SK-N-SH (cell line): ENCODE data around the gene STAB1. TPM values are rescaled to one million over a fixed set of nuclear protein-coding genes. Genes with fewer than 3 reads are reported as not detected.

Experiments
- CTCF ChIA-PET: fragments of 300-600, 350-600 bp; formaldehyde crosslinking; extraction: SDS; loops from one replicate; lab custom pipeline; 2021; lab: Yijun Ruan, JAX
- POLR2A ChIA-PET: fragments of 350-600 bp; sonication (Branson Sonifier 250); formaldehyde crosslinking; extraction: SDS; loops from one replicate; lab custom pipeline; 2020; ENCODE audit warnings: antibody characterized with exemption, inconsistent platforms; lab: Yijun Ruan, JAX
- DNase-seq: peaks from one replicate; pipeline ENCODE4 v3.0.0; 2012
- H2AFZ ChIP-seq: fragments of 200-600 bp; sonication (generic); 2 replicates; pipeline ENCODE4 v1.8.1; 2016; ENCODE audit warnings: antibody characterized with exemption, mild to moderate bottlenecking, low read depth
- H3F3A ChIP-seq: fragments of 200-600 bp; sonication (generic); replicated peaks from 2 replicates; pipeline ENCODE3; 2016; ENCODE audit warnings: antibody characterized with exemption, mild to moderate bottlenecking; ENCODE audit not compliant: insufficient read depth
- H3K27ac ChIP-seq, 2 experiments: fragments of 200-500 bp in 1 of 2; fragments of 200-600 bp in 1 of 2; sonication (Bioruptor generic) in 1 of 2; sonication (generic), shearing (Covaris generic) in 1 of 2; 2 replicates each; pipeline versions ENCODE4 v1.5.1 to v1.6.1; 2014 to 2016; ENCODE audit warnings: low read depth in 2 of 2, inconsistent platforms in 1 of 2, low read length in 1 of 2, mild to moderate bottlenecking in 1 of 2, mixed read lengths in 1 of 2
- H3K27me3 ChIP-seq: fragments of 200-600 bp; sonication (generic), shearing (Covaris generic); 2 replicates; pipeline ENCODE4 v1.6.1; 2016; ENCODE audit warnings: mixed run types; ENCODE audit not compliant: insufficient read depth
- H3K36me3 ChIP-seq, 2 experiments: fragments of 200-500 bp in 1 of 2; fragments of 200-600 bp in 1 of 2; sonication (Bioruptor generic) in 1 of 2; sonication (generic) in 1 of 2; replicated peaks in 1 of 2; 2 replicates each; pipeline versions ENCODE3 to v1.5.1; 2014 to 2016; ENCODE audit warnings: low read length in 1 of 2, mild to moderate bottlenecking in 1 of 2; ENCODE audit not compliant: insufficient read depth in 2 of 2, control insufficient read depth in 1 of 2
- H3K4me1 ChIP-seq, 2 experiments: fragments of 200-500 bp in 1 of 2; fragments of 200-600 bp in 1 of 2; sonication (Bioruptor generic) in 1 of 2; sonication (generic), shearing (Covaris generic) in 1 of 2; 2 replicates each; pipeline versions ENCODE4 v1.5.1 to v1.6.1; 2014 to 2016; ENCODE audit warnings: low read depth in 1 of 2, low read length in 1 of 2, mixed run types in 1 of 2; ENCODE audit not compliant: insufficient read depth in 2 of 2, control insufficient read depth in 1 of 2
- H3K4me2 ChIP-seq: fragments of 200-600 bp; sonication (generic), shearing (Covaris generic); 2 replicates; pipeline ENCODE4 v1.6.1; 2017; ENCODE audit warnings: mixed run types
- H3K4me3 ChIP-seq, 2 experiments: fragments of 200-500 bp in 1 of 2; fragments of 200-600 bp in 1 of 2; sonication (Bioruptor generic) in 1 of 2; sonication (generic), shearing (Covaris generic) in 1 of 2; 2 replicates each; pipeline versions ENCODE4 v1.5.1 to v1.8.1; 2014 to 2016; ENCODE audit warnings: low read depth in 2 of 2, inconsistent platforms in 1 of 2, low read length in 1 of 2, mild to moderate bottlenecking in 1 of 2, mixed read lengths in 1 of 2, moderate library complexity in 1 of 2
- H3K79me2 ChIP-seq: fragments of 200-600 bp; sonication (generic); 2 replicates; pipeline ENCODE4 v1.8.1; 2017; ENCODE audit warnings: mild to moderate bottlenecking; ENCODE audit not compliant: insufficient read depth
- H3K9ac ChIP-seq: fragments of 200-600 bp; sonication (generic); 2 replicates; pipeline ENCODE4 v1.6.1; 2017; ENCODE audit warnings: mixed run types
- H3K9me2 ChIP-seq: fragments of 200-600 bp; sonication (generic); 2 replicates; pipeline ENCODE4 v1.6.1; 2017; ENCODE audit warnings: mixed run types
- H3K9me3 ChIP-seq: fragments of 200-600 bp; sonication (generic); 2 replicates; pipeline ENCODE4 v1.6.1; 2017; ENCODE audit warnings: mixed run types, mild to moderate bottlenecking, moderate library complexity
- H4K20me1 ChIP-seq: fragments of 200-600 bp; sonication (generic); 2 replicates; pipeline ENCODE4 v1.6.1; 2017; ENCODE audit warnings: mild to moderate bottlenecking, mixed run types; ENCODE audit not compliant: insufficient read depth
- CTCF ChIP-seq: fragments of 200-600 bp; sonication (generic); IDR thresholded peaks from 2 replicates; pipeline ENCODE4 v1.6.1; 2017; ENCODE audit warnings: antibody characterized with exemption, mild to moderate bottlenecking, moderate library complexity
- MXI1 ChIP-seq: IDR thresholded peaks from 2 replicates; pipeline ENCODE4 v1.6.1; 2012; ENCODE audit warnings: mild to moderate bottlenecking, low read depth, low read length, improper control_type of control experiment
- NRF1 ChIP-seq: IDR thresholded peaks from 2 replicates; pipeline ENCODE4 v1.6.1; 2012; ENCODE audit warnings: low read depth, mild to moderate bottlenecking, low read length
- PBX3 ChIP-seq: IDR thresholded peaks from 2 replicates; pipeline ENCODE4; 2012
- RCOR1 ChIP-seq: fragments of 150-350 bp; IDR thresholded peaks from 2 replicates; pipeline ENCODE4 v1.6.1; 2017; ENCODE audit warnings: antibody characterized with exemption, low read length
- RXRA ChIP-seq: IDR thresholded peaks from 2 replicates; pipeline ENCODE4 v1.4.0; 2012; ENCODE audit warnings: low read depth, mild to moderate bottlenecking, borderline replicate concordance
- SMC3 ChIP-seq: IDR thresholded peaks from 2 replicates; pipeline ENCODE4 v1.6.1; 2012; ENCODE audit warnings: low read depth, low read length, improper control_type of control experiment
- WGBS: methylation state at CpG from one replicate; pipeline ENCODE4 v1.1.6; 2017; ENCODE audit warnings: low lambda C conversion rate; 5-methylcytosine and 5-hydroxymethylcytosine counted together
- polyA plus RNA-seq, 3 experiments: library from polyadenylated mRNA; depleted of rRNA; stranded (reverse); fragments of >200 nt; gene quantifications; 2 replicates each; pipeline ENCODE4 v1.2.3, GENCODE V29; 2012

STAB1 gene
- polyA plus RNA-seq, 1 of the 3 experiments (the other 2 are of a cell fraction) = 0.05 TPM

- TF ChIP-seq SMC3 (no peak), RCOR1 (no peak), PBX3 (no peak), NRF1 (no peak)
Observed at GRCh38 chr3:52523386-52524257, 28.5 kb downstream of the STAB1 start (continued).

GRCh38 chr3:52524258-52524751 lies 29.2 kb downstream of the STAB1 start:
- no peak for TF ChIP-seq CTCF
- TF ChIP-seq, all 33 proteins: peak for 0
- H3K4me1 ChIP-seq = peaks cover 0 to 48% of the 10 kb centered on the region in 2 experiments; a peak in 1 of 4 replicates
- 92% methylated on average over 17 of the region's 18 CpGs for WGBS
- H3K4me3 ChIP-seq = no peak overlapping the region; a peak in 1 of 4 replicates
- H3K79me2 ChIP-seq = peaks cover 4% of the 10 kb centered on the region; the same call in 1 of the 2 replicates
- no peaks in the 10 kb centered on the region for H3F3A ChIP-seq
- ChIA-PET CTCF (no interaction called here), POLR2A (interaction anchor here (0.7 kb wide), 1 partner anchor 9 kb away, joined by 4 read pairs; no protein-coding TSS in a partner anchor)
- peaks cover 19 to 50% of the 10 kb centered on the region in 2 experiments for H3K36me3 ChIP-seq
- H3K4me2 ChIP-seq = no peak overlapping the region
- no peaks in the 10 kb centered on the region for H3K27me3 ChIP-seq
- no peaks in the 10 kb centered on the region for H3K9me3 ChIP-seq
- H3K9me2 ChIP-seq = no peaks in the 10 kb centered on the region
- H3K9ac ChIP-seq = no peak overlapping the region
- peak overlapping the region in 1 of 2 experiments; percentile 8; a peak in 1 of 4 replicates for H3K27ac ChIP-seq
- H4K20me1 ChIP-seq = no peaks in the 10 kb centered on the region; the same call in 1 of the 2 replicates
- DNase-seq = no peak
- no peak overlapping the region for H2AFZ ChIP-seq

GRCh38 chr3:52524752-52525679 lies 29.9 kb downstream of the STAB1 start:
- Histone ChIP-seq H3K4me2 (no peak overlapping the region), H4K20me1 (peaks cover 6% of the 10 kb centered on the region), H3K4me1 (peaks cover 4 to 56% of the 10 kb centered on the region in 2 experiments; a peak in 3 of 4 replicates), H3K27ac (peak overlapping the region in 1 of 2 experiments; percentile 58; a peak in 2 of 4 replicates), H3K36me3 (peaks cover 19 to 50% of the 10 kb centered on the region in 2 experiments), H3F3A (no peaks in the 10 kb centered on the region), H3K9ac (no peak overlapping the region), H3K79me2 (peaks cover 11% of the 10 kb centered on the region), H3K9me3 (no peaks in the 10 kb centered on the region), H3K9me2 (no peaks in the 10 kb centered on the region), H2AFZ (no peak overlapping the region), H3K27me3 (no peaks in the 10 kb centered on the region), H3K4me3 (no peak overlapping the region)
- ChIA-PET CTCF (interaction anchor here (1.9 to 2.9 kb wide), 2 partner anchors 45 to 54 kb away, joined by 6 to 13 read pairs; no protein-coding TSS in a partner anchor), POLR2A (interaction anchor here (0.7 kb wide), 1 partner anchor 8 kb away, joined by 4 read pairs; no protein-coding TSS in a partner anchor)
- TF ChIP-seq MXI1 = 0 out of 2 replicates have a peak, but pooled peaks have one; percentile 14
- TF ChIP-seq RXRA = no peak
- peak; percentile 77 for DNase-seq
- 82% methylated on average over 5 of the region's 34 CpGs for whole genome bisulfite sequencing
